GM12872 (cell line): ENCODE data around the gene INHBC.

ENCODE experiments used
- CTCF ChIP-seq: IDR thresholded peaks from 3 replicates; pipeline ENCODE4 v1.5.1; 2011; ENCODE audit warnings: low read depth, mild to moderate bottlenecking, low read length, moderate library complexity; ENCODE audit not compliant: insufficient read depth

Gene INHBC

DNA sequence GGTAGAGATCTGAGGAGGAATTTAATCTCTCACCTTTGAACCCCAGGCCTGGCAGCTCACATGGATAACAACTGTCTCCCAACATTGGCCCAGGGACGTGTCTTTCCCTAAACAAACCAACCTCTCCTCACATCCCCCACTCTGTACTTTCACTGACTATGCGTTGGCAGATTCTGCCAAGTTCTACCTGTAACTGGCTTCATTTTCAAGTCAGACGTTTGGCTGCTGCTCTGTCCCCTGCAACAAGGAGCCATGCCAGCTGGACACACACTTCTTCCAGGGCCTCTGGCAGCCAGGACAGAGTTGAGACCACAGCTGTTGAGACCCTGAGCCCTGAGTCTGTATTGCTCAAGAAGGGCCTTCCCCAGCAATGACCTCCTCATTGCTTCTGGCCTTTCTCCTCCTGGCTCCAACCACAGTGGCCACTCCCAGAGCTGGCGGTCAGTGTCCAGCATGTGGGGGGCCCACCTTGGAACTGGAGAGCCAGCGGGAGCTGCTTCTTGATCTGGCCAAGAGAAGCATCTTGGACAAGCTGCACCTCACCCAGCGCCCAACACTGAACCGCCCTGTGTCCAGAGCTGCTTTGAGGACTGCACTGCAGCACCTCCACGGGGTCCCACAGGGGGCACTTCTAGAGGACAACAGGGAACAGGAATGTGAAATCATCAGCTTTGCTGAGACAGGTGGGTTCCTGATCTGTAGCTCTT is at the start of gene INHBC:
Gene INHBC, plus strand, starts transcription at position 268 of the 707 bp plus-strand sequence. Its CDS starts 103 bp downstream, at position 371.
- no peak for TF ChIP-seq CTCF

DNA sequence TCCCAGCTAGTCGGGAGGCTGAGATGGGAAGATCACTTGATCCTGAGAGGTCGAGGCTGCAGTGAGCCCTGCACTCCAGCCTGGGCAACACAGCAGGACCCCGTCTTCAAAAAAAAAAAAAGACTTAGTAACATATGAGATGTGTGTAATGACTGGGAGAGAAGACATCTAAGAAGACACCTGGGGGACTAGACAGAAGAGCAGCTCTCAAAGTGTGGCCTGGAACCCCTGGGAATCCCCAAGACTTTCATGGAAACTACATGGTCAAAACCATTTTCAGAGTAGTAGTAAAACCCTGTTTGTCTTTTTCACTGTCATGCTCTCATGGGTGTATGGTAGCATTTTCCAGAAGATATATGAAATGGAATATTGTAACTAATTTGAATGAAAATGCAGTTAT is 49.0 kb upstream of the INHBC start:
- TF ChIP-seq CTCF: no peak

- no peak for TF ChIP-seq CTCF
Measured at GRCh38 chr12:57386187-57386720, 48.3 kb upstream of the INHBC start.

GRCh38 chr12:57388425-57388824 is 46.2 kb upstream of the INHBC start:
- TF ChIP-seq CTCF: no peak

DNA sequence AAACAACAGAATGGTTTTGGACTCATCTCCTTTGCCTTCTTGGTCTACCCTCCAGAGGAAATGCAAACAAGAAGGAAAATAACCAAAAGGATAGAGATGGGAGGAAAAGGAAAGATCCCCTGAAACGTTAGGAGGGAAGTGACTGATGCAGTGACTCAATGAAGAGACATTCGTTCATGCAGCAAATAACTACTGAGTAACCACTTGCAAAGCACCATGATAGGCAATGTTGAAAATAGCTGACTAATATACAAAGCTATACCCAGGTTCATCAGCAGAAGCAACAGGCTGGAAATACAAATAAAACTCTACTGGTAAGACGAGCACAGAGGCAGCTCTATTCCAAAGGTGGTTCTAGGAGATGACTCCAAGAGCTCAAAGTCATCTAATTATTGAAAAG is 45.6 kb upstream of the INHBC start:
- no peak for TF ChIP-seq CTCF

DNA sequence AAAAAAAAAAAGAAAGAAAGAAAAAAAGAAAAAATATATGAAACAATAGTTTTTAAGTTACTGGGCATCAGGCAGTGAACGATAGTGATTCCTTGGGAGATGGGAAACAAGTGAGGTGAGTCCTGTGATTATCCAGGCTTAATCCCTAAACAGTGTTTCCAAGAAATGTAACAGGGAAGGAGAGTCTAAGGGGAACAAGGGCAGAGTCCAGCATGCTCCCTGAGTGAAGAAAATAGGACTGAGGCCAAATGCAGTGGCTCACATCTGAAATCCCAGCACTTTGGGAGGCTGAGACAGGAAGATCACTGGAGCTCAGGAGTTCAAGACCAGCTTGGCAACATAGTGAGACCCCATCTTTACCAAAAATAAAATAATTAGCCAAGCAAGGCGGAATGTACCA is 44.4 kb upstream of the INHBC start:
- TF ChIP-seq CTCF: no peak

DNA sequence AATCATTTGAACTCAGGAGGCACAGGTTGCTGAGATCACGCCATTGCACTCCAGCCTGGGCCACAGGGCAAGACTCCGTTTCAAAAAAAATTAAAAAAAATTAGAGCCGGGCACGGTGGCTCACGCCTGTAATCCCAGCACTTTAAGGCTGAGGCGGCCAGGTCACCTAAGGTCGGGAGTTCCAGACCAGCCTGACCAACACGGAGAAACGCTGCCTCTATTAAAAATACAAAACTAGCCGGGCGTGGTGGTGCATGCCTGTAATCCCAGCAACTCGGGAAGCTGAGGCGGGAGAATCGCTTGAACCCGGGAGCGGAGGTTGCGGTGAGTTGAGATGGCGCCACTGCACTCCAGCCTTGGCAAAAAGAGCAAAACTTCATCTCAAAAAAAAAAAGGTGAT is 39.5 kb upstream of the INHBC start:
- no peak for TF ChIP-seq CTCF
